Sigmoid colon (tissue), 4 donors: ENCODE measurements around the gene CHKA.

Experiments
- CTCF ChIP-seq, 4 experiments: fragments of 450-650 bp in 3 of 4; fragments of 200-600 bp in 1 of 4; IDR thresholded peaks; one replicate each; pipeline ENCODE4 v1.5.1; 2016 to 2019; ENCODE audit warnings: antibody characterized with exemption in 4 of 4, mild to moderate bottlenecking in 3 of 4, moderate library complexity in 2 of 4
- EP300 ChIP-seq, 4 donors: sonication (generic); formaldehyde crosslinking; IDR thresholded peaks; one replicate each; pipeline ENCODE4 v1.6.1; 2017; ENCODE audit warnings: antibody characterized with exemption in 4 of 4

GRCh38 chr11:68044145-68044813, 76.9 kb downstream of the CHKA start:
- TF ChIP-seq CTCF (IDR thresholded peaks at IDR 0.05) (no peak), EP300 (IDR thresholded peaks at IDR 0.05) (no peak)
